Measurements from ENCODE around the gene IKBKE. TPM values are rescaled to one million over a fixed set of nuclear protein-coding genes. Genes with fewer than 3 reads are reported as not detected.

Gene IKBKE
- total RNA-seq, 1 experiment from 2014 or later = 5.1 TPM

GRCh38 chr1:206448471-206448870, 21.8 kb upstream of the IKBKE start:
- no peak overlapping the region for H3K4me2 ChIP-seq (ENCODE audit: low read length)
- no peaks in the 10 kb centered on the region for H3K27me3 ChIP-seq (ENCODE audit: insufficient read depth, low read length)
- H3K9me3 ChIP-seq (ENCODE audit: control insufficient read depth in 1 of 2, insufficient read depth in 1 of 2, low read depth in 1 of 2, low read length in 2 of 2) = no peaks in the 10 kb centered on the region
- H3K9me2 ChIP-seq (ENCODE audit: insufficient read depth) = no peaks in the 10 kb centered on the region
- TF ChIP-seq CEBPB (IDR thresholded peaks at IDR 0.05; ENCODE audit: low read depth) (no peak), RAD21 (IDR thresholded peaks at IDR 0.05; ENCODE audit: low read depth) (no peak)
- ChIA-PET RAD21 (ENCODE audit: low non-redundant PET in 1 of 2, low total read pairs in 2 of 2, uncharacterized antibody in 2 of 2, unreplicated experiment in 2 of 2) (no interaction called here), CTCF (no interaction called here), POLR2A (no interaction called here)
- intact Hi-C loops (cut with micrococcal nuclease) = no loop called here
- no peak overlapping the region for H3K27ac ChIP-seq (ENCODE audit: low read depth, low read length)
- no peak for DNase-seq (ENCODE audit: low read depth, low spot score)
- ATAC-seq = no peak
- H2AFZ ChIP-seq (ENCODE audit: low read depth, low read length, poor library complexity, severe bottlenecking) = no peak overlapping the region
- no peaks in the 10 kb centered on the region for H4K20me1 ChIP-seq (ENCODE audit: insufficient read depth)
- no peak overlapping the region for H3K9ac ChIP-seq (ENCODE audit: low read length)
- peaks cover 0 to 13% of the 10 kb centered on the region in 2 experiments; a peak in 2 of 4 replicates for H3K36me3 ChIP-seq (ENCODE audit: control insufficient read depth in 1 of 2, insufficient read depth in 2 of 2, low read length in 2 of 2)
- H3K79me2 ChIP-seq (ENCODE audit: insufficient read depth, low read length) = no peaks in the 10 kb centered on the region
- peaks cover 0 to 12% of the 10 kb centered on the region in 2 experiments; a peak in 2 of 4 replicates for H3K4me1 ChIP-seq (ENCODE audit: control insufficient read depth in 1 of 2, insufficient read depth in 2 of 2, low read length in 2 of 2)
- no peak overlapping the region for H3K4me3 ChIP-seq (replicated peaks in 1 of 2; ENCODE audit: low read depth in 1 of 2, low read length in 2 of 2)
- no TSS peak for BruUV-seq (replicated peaks)

GRCh38 chr1:206449565-206449964, 20.7 kb upstream of the IKBKE start:
- Histone ChIP-seq H2AFZ (ENCODE audit: low read depth, low read length, poor library complexity, severe bottlenecking) (no peak overlapping the region), H3K4me3 (replicated peaks in 1 of 2; ENCODE audit: low read depth in 1 of 2, low read length in 2 of 2) (no peak overlapping the region), H3K79me2 (ENCODE audit: insufficient read depth, low read length) (no peaks in the 10 kb centered on the region), H4K20me1 (ENCODE audit: insufficient read depth) (no peaks in the 10 kb centered on the region), H3K27me3 (ENCODE audit: insufficient read depth, low read length) (no peaks in the 10 kb centered on the region), H3K36me3 (ENCODE audit: control insufficient read depth in 1 of 2, insufficient read depth in 2 of 2, low read length in 2 of 2) (peaks cover 0 to 13% of the 10 kb centered on the region in 2 experiments; a peak in 2 of 4 replicates), H3K4me1 (ENCODE audit: control insufficient read depth in 1 of 2, insufficient read depth in 2 of 2, low read length in 2 of 2) (peaks cover 0 to 12% of the 10 kb centered on the region in 2 experiments; a peak in 2 of 4 replicates), H3K4me2 (ENCODE audit: low read length) (no peak overlapping the region), H3K9ac (ENCODE audit: low read length) (no peak overlapping the region), H3K9me3 (ENCODE audit: control insufficient read depth in 1 of 2, insufficient read depth in 1 of 2, low read depth in 1 of 2, low read length in 2 of 2) (no peaks in the 10 kb centered on the region), H3K27ac (ENCODE audit: low read depth, low read length) (no peak overlapping the region), H3K9me2 (ENCODE audit: insufficient read depth) (no peaks in the 10 kb centered on the region)
- CTCF ChIA-PET = no interaction called here
- DNase-seq (ENCODE audit: low read depth, low spot score) = no peak
- TF ChIP-seq RAD21 (IDR thresholded peaks at IDR 0.05; ENCODE audit: low read depth) = no peak
- no peak for TF ChIP-seq POLR2A (IDR thresholded peaks at IDR 0.05; ENCODE audit: borderline replicate concordance, extremely low read depth, insufficient read depth, insufficient read length)
- no peak for TF ChIP-seq ZFX (IDR thresholded peaks at IDR 0.05)
- TF ChIP-seq EZH2phosphoT487 (IDR thresholded peaks at IDR 0.05; ENCODE audit: borderline replicate concordance) = no peak
- TF ChIP-seq CTCF (IDR thresholded peaks at IDR 0.05 in 2 of 3, conservative IDR thresholded peaks at IDR 0.05 in 1 of 3; ENCODE audit: borderline replicate concordance in 1 of 3, insufficient read depth in 1 of 3, low read depth in 2 of 3, low read length in 2 of 3) = no peak
- TF ChIP-seq ELF1 (IDR thresholded peaks at IDR 0.05; ENCODE audit: borderline replicate concordance, low read depth) = no peak
- no peak for TF ChIP-seq REST (IDR thresholded peaks at IDR 0.05; ENCODE audit: low read depth)
- TF ChIP-seq MAX (IDR thresholded peaks at IDR 0.05) = no peak
- TF ChIP-seq CEBPB (IDR thresholded peaks at IDR 0.05; ENCODE audit: low read depth) = no peak
- TF ChIP-seq ATF3 (IDR thresholded peaks at IDR 0.05) = no peak
- no peak for TF ChIP-seq SIN3A (IDR thresholded peaks at IDR 0.05; ENCODE audit: low read depth)
- TF ChIP-seq EGR1 (IDR thresholded peaks at IDR 0.05; ENCODE audit: low read depth) = no peak
- TF ChIP-seq TCF7L2 (IDR thresholded peaks at IDR 0.05; ENCODE audit: borderline replicate concordance, extremely low read depth, insufficient read depth, insufficient read length) = no peak
- no peak for TF ChIP-seq SRF (IDR thresholded peaks at IDR 0.05; ENCODE audit: low read depth)
- POLR2A ChIA-PET = no interaction called here
- RAD21 ChIA-PET (ENCODE audit: low non-redundant PET in 1 of 2, low total read pairs in 2 of 2, uncharacterized antibody in 2 of 2, unreplicated experiment in 2 of 2) = no interaction called here
- ATAC-seq = no peak
- intact Hi-C loops (cut with micrococcal nuclease) = no loop called here
- no TSS peak for BruUV-seq (replicated peaks)
